Middle frontal gyrus (tissue), 1 donor: ENCODE measurements around the gene CBLIF.
"Not testable (repeated sequence)": the region's sequence is repeated elsewhere in the genome, so short reads cannot be mapped to it uniquely, and the experiment has no call there.

Source experiments
- DNase-seq: peaks from one replicate; pipeline ENCODE4 v3.0.0-alpha.2; 2015; ENCODE audit warnings: low spot score; ENCODE audit errors: extremely low spot score

The CBLIF gene

DNA sequence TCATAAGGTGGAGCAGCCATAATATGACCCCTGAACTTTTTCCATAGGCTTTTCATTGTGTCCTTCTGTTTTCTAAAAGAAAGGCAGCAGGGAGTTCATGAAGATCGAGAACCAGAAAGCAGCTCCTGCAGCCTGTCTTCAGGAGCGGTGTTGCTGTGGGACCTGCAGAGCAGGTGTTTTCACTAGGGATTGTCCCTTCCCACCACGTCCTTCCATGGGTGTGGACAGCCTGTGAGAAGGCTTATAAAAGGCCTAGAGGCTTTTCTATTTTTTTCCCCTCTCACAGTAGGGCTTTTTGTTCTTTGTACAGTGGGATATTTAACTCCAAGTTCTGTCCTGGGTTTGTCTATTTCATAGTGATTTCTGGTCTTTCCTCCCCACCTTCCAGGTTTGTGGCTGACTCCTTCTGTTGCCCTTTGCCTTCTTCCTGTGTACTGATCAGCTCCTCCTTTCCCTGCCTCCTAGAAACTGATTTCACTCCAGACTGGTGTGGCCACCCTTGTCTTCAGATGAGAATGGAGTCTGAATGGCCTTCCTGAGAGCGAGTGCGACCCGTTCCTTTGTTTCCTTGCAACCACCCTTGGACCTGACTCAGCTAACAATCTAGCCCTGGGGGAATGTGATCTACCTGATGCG lies 44.8 kb downstream of the CBLIF start:
- no peak for DNase-seq

GRCh38 chr11:59794417-59794816 lies 50.9 kb downstream of the CBLIF start:
- no peak for DNase-seq

GRCh38 chr11:59792507-59792906 lies 52.8 kb downstream of the CBLIF start:
- DNase-seq = no peak

DNA sequence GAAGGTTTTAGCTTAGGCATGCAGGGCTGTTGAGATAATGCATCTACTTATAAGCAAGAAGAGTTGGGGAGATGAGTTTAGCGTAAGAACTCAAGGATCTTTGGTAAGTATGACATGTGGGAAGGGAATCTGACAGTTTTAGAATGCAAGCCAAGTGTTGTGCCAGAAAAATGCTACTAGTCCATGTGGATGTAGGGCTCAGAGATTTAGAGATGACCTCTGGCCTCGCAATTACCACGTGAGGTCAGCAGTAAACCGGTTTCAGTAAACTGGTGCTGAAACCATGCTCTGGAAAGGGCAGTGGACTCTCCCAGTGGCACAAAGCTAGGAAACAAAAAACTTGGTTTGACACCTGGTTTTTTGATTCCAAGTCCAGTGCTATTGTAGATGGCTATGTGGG lies 53.7 kb downstream of the CBLIF start:
- no peak for DNase-seq

GRCh38 chr11:59787816-59788215 lies 57.5 kb downstream of the CBLIF start:
- DNase-seq = no peak

DNA sequence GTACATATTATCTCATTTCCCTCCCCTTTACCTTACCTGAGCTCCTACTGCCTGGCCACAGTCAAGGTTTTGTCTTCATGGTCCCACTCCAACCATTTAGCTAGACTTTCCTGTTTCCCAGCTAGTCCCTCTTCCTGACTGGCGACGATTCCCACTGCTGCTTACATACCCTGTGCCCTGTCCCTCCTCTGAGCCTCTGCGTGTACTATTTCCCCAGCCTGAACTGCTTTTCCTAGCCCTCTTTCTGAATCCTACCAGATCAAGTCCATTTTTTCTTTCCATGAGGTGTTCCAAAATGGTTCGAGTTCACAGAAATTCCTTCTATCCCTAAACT lies 58.1 kb downstream of the CBLIF start:
- DNase-seq = no peak

DNA sequence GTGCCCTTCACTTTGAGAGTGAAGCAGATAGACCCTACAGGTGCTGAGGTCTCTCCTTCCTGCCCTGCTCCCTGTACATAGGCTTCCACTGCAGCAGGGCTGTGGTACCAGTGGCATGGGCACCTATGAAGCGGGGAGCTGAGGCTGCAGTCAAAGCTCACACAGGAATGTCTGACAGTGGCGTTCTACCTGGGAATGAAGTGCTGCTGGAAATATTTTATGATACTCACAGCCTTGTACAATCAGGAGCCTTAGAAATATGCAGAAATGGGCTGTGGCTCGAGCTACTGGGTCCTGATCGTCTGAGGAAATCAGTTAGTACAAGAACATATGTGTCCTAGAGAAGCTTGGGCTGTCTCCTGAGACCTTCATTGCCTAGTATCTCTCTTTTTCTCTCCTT lies 59.5 kb downstream of the CBLIF start:
- no peak for DNase-seq

DNA sequence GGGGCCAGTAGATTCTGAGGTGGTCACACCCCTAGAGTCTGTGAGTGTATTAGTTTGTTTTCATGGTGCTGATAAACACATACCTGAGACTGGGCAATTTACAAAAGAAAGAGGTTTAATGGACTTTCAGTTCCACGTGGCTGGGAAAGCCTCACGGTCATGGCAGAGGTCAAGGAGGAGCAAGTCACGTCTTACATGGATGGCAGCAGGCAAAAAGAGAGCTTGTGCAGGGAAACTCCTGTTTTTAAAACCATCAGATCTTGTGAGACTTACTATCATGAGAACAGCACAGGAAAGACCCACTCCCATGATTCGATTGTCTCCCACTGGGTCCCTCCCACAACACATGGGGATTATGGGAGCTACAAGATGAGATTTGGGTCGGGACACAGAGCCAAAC lies 60.9 kb downstream of the CBLIF start:
- not testable (repeated sequence) for DNase-seq

- no peak for DNase-seq
These were observed 61.6 kb downstream of the CBLIF start for GRCh38 chr11:59783632-59784090.

DNA sequence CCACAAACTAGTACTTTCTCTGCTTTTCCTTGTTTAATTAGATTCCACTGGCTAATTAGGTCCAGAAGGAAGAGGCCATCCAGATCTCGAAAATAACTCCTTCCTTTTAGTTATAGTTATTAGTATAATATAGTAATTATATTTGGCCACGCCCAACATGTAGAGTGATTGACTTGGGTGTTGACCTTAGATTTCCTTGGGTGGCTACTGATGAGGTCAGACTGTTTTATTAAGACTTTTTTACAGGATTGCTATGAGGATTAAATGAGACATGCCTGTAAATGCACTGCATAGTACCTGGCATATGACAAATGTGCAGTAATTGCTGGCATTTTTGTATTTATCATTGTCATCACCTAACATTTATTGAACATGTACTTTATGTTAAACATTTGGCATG lies 63.2 kb downstream of the CBLIF start:
- DNase-seq = no peak

- DNase-seq = no peak
These were observed 65.8 kb downstream of the CBLIF start for GRCh38 chr11:59779487-59779886.
